GM11168 (cell line): ENCODE results near the gene BLZF1.
"Not testable (repeated sequence)": the region's sequence is repeated elsewhere in the genome, so short reads cannot be mapped to it uniquely, and the experiment has no call there.

Source experiments
- in situ Hi-C: fragments of 300-500 bp; cut with MboI; formaldehyde crosslinking; loops from one replicate; pipeline ENCODE4 v1.12.0; 2022; ENCODE audit warnings: low sequenced_read_pairs; ENCODE audit not compliant: unreplicated experiment

The BLZF1 gene

GRCh38 chr1:169367686-169368405, at the start of gene BLZF1, which contains the start of gene NME7:
Gene BLZF1 (plus strand): TSS chr1:169368195. CDS start chr1:169369523, 1,328 bp downstream.
Gene NME7 (minus strand): TSS chr1:169367797. CDS start chr1:169367710, 87 bp downstream.
- in situ Hi-C loops, result no loop called here

DNA sequence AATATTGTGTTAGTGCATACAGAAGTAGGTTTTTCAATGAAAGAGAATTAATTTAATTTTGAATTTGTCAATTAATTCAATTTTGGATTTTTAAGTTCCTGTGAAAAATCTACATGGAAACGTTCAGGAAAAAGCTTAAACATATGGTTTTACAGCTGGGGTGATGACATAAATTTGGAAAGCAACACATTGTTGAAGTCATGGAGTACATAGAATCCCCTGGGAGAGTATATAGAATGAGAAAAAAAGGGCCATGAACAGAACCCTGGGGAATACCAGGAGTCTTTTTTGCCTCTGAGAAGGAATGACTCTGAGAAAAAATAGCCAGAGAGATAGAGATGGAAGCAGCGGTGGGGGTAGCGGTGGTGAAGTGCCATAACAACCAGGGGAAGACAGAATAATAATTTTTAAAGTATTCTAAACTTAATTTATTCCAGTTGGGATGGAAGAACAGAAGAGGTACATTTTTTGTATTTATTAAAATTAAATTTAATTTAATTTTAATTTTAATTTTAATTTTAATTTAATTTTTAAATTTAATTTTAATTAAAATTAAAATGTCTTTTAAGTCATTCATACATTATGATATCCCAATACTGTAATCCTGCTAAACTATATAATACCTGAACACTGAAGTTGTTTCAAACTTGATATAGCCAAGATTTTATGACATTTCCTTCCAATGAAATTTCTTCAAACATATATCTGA, 49.3 kb upstream of the BLZF1 start:
- in situ Hi-C loops, result no loop called here

- in situ Hi-C loops, result no loop called here
These were observed 46.5 kb upstream of the BLZF1 start for GRCh38 chr1:169321539-169321938.

GRCh38 chr1:169322138-169322537, 45.9 kb upstream of the BLZF1 start:
- in situ Hi-C loops, result no loop called here

DNA sequence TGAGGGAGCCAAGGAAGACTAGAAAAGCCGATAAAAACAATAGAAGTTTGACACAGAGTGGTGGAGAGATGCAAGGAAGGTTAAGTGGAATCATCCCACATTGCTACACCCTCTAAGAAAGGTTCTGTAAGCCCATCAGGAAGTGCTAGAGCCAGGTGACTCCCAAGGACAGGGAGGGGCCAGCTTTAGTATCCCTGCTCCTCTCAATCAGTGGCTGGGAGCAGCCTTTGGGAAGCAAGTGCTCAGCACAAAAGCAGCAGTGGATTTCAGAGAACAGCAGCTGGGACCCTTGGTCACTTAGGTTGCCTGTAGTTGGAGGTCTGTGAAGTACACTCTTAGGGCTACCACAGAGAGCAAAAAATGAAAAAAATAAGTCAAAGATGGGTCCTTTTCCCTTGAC, 42.9 kb upstream of the BLZF1 start:
- in situ Hi-C loops, result no loop called here

DNA sequence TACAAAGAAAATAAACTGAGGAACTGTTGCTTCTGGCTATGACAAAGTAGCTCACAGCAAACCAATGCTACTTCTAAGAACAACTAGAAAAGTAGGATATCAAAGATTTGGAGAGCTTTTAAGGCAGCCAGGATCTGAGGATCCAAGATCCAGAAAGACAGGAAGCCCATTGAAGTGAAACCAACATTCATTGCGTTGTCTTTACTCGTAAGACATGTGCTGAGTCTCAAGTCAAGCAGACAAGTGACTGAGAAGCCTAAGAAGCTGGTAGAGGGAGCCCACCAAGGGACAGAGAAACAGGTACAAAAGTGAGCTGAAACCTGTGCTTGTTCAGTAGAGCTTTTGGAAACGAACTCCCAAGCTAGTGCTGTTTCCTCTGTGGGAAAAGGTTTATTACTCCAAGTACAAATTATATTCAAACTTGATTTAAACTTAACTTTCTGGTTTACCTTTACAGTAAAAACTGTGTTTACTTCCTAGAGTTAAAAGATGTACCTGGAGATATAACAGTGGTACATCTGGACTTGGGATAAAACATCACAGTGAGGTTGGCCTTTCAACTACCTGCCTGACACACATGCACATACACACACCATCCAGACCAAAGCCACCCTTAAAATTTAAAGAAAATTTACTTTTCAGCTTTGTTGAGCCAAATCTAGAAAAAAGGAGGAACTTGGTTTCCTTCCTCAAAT, 41.6 kb upstream of the BLZF1 start:
- in situ Hi-C loops, result no loop called here

DNA sequence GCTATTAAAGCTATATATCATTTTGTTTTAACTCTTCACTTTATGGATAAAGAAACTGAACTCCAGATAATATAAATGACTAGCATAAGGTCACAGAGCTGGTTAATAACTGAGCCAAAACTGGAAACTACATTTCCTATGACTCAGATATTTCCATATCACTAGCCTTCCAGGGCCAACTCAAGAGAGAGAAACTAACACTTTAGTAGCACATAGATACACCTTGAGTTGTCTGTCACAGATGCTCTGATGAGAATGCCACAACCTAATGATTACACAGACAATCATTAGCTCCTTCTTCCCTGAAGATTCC, 41.1 kb upstream of the BLZF1 start:
- in situ Hi-C loops, result no loop called here

DNA sequence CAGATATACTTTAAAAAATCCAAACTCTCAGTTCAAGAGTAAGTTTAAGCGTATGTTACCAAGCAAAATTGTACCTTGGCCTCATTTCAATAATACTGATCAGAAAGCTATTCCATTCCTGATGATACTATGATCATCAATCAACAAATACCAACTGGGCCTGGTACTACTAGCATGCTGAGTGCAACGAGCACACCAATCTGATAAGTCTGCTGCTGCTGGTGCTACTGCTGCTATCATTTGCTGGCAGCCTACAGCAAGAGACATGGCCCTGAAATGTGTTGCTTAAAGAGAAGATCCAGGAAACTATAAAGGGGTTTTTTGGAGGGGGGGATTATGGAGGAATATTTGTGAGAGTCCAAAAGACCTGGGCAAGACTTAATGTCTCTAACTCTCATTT, 40.1 kb upstream of the BLZF1 start:
- in situ Hi-C loops, result no loop called here

- in situ Hi-C loops, result no loop called here
These were observed 38.6 kb upstream of the BLZF1 start for GRCh38 chr1:169329383-169329782.

DNA sequence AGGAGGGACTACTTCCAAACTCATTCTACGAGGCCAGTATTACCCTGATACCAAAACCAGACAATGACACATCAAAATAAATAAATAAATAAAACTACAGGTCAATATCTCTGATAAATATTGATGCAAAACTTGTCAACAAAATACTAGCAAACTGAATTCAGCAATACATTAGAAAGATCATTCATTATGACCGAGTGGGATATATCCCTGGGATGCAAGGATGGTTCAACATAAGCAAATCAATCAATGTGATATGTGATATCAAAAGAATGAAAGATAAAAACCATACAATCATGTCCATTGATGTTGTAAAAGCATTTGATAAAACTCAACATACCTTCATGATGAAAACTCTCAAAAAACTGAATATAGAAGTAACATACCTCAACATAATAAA, 37.1 kb upstream of the BLZF1 start:
- in situ Hi-C loops, result no loop called here

DNA sequence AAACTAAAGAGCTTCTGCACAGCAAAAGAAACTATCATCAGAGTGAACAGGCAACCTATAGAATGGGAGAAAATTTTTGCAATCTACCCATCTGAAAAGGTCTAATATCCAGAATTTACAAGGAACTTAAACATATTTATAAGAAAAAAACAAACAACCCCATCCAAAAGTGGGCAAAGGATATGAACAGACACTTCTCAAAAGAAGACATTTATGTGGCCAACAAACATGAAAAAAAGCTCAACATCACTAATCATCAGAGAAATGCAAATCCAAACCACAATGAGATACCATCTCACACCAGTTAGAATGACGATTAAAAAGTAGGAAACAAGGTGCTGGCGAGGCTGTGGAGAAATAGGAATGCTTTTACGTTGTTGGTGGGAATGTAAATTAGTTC, 33.3 kb upstream of the BLZF1 start:
- in situ Hi-C loops, result not testable (repeated sequence)

- in situ Hi-C loops, result not testable (repeated sequence)
These were observed 30.9 kb upstream of the BLZF1 start for GRCh38 chr1:169336947-169337715.

- in situ Hi-C loops, result no loop called here
These were observed 29.4 kb upstream of the BLZF1 start for GRCh38 chr1:169338617-169339016.

DNA sequence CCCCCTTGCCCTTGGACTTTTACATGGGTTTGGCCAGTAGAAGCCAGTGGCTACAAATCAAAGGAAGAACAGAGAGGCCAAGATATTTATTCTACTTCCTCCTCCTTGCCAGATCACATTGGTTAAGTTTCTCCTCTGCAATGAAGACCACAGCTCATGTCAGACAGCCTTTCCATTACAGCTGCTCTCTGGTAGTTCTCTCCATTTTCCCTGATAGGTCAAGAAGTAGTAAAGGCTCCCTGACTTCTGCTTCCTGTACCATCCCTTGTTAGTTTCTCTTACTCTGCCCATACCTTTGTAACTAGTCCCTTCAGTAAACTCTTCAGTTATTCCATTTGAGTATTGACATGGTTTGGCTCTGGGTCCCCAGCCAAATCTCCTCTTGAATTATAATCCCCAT, 28.2 kb upstream of the BLZF1 start:
- in situ Hi-C loops, result no loop called here

DNA sequence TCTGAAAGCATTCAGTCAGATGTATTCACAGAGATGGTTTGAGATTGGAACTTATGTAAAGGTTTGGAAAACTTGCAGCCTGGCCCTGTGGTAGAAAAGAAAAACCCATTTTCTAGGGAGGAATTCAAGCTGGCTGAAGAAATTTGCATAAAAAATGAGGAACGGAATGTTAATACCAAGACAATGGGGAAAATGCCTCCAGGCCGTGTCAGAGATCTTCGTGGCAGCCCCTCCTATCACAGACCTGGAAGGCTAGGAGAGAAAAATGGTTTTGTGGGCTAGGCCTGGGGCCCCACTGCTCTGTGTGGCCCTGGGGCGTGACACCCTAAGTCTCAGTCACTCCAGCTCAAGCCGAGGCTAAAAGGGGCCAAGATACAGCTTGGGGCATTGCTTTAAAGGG, 27.1 kb upstream of the BLZF1 start:
- in situ Hi-C loops, result no loop called here

DNA sequence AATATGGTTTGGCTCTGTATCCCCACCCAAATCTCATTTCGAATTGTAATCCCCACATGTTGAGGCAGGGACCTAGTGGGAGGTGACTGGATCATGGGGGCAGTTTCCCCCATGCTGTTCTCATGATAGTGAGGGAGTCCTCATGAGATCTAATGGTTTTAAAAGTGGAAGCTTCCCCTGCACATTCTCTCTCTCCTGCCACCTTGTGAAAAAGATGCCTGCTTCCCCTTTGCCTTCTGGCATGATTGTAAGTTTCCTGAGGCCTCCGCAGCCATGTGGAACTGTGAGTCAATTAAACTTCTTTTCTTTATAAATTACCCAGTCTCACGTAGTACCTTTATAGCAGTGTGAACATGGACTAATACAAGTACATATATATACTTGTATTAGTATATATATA, 25.9 kb upstream of the BLZF1 start:
- in situ Hi-C loops, result not testable (repeated sequence)

GRCh38 chr1:169345511-169345910, 22.5 kb upstream of the BLZF1 start:
- in situ Hi-C loops, result no loop called here

DNA sequence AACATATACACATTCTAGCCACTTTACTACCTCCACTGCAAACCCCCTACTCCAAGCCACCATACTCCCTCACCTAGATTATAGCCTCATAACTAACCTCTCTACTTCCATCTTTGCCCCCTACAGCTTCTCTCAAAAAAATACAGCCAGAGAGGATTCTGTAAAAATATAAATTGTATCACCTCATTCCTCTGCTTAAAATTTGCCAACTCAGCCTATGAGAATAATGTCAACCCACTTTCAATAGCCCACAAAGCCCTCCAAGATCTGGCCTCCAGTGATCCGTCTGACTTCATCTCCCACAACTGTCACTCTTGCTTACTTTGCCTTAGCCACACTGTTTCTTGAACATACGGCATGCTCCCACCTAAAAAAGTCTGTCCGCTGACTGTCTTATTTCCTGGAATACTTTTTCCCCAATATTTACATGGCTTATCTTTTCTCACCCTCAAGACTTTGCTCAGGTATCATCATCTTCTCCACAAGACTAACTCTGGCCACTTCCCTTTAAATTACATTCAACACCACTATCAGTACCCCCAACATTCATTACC, 21.9 kb upstream of the BLZF1 start:
- in situ Hi-C loops, result no loop called here

- in situ Hi-C loops, result no loop called here
These were observed 20.2 kb upstream of the BLZF1 start for GRCh38 chr1:169347688-169348382.
